ENCODE data around the gene APC2.

DNA sequence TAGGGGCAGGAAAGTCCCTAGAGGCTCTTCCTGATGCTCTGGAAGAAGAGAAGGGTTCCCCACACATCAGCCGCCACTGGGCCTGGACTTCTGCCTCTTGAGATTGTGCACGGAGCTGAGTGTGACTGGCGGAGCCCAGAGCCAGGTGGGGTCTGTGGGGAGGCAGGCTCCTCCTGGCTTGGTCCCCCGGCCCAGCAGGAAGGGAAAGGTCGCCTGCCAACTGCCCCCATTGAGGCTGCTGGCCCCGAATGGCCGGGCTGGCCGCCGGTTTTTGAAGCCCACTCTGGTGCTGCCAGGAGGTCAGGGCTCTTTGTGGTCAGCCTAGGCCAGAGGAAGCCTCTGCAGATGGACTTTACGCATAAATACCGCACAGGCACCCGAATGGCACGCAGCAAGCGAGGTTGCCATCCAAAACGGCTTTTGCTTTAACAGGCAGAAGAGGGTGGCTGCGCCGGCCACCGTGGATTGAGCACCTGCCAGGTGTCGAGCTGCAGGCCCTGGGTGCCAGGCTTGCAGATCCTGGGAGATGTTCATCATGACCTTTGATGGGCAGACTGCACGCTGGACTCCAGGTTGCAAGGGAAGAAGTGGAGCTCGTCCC, 37.5 kb upstream of the APC2 start:
- TF ChIP-seq CTCF (IDR thresholded peaks at IDR 0.05) (no peak), REST (IDR thresholded peaks at IDR 0.05; ENCODE audit: insufficient read depth in 1 of 2, low read depth in 2 of 2, low read length in 1 of 2) (no peak), POLR2AphosphoS5 (IDR thresholded peaks at IDR 0.05; ENCODE audit: low read depth, low read length) (no peak)

All from Panc1 (cell line).